CD4-positive, alpha-beta T cell treated with Interferon gamma for 1 hour (primary cell): Measurements from ENCODE around the gene C20orf204.
"Not testable (repeated sequence)": the region's sequence is repeated elsewhere in the genome, so short reads cannot be mapped to it uniquely, and the experiment has no call there.

Source experiments
- DNase-seq: peaks from one replicate; pipeline ENCODE4 v3.0.0-alpha.2; 2020

C20orf204 gene

DNA sequence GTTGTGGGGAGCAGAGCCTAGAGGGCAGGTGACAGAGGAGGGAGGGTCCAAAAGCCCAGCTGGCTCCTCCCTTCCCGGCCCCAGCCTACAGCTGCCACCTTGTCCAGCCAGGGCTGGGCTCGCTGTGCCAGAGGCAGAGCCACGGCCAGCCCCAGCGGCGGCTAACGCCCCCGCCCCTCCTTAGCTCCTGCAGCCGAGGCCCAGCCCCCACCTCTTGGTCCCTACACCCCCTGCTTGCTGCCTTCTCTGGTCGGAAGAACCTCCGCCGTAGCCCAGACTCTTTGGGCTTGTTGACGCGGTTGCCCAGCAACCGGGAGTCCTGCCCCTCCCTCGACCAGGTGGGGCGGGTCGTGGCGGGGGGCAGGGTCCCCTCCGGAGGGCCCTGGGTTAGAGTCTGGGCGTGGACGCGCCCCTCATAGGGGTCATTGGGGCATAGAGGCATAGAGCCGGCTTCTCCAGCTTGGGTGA lies 48.7 kb downstream of the C20orf204 start:
- no peak for DNase-seq

DNA sequence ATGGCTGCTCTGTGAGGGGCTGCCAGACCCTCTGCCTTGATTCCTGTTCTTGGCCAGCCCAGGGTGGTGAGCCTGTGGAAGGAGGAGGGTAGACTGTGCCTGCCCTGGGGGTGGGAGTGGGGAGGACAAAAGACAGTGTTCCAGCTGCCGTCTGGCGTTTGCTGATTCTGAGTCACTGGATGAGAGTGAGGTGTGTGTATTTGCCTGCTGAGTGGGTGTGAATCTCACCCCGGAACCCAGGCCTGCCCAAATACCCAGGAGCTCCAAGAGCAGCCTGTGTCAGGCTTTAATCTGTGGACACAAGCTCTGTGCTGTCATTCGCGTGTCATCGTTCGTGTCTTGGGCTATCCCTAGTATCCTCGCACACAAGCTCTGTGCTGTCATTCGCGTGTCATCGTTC lies 50.8 kb downstream of the C20orf204 start:
- DNase-seq: no peak

DNA sequence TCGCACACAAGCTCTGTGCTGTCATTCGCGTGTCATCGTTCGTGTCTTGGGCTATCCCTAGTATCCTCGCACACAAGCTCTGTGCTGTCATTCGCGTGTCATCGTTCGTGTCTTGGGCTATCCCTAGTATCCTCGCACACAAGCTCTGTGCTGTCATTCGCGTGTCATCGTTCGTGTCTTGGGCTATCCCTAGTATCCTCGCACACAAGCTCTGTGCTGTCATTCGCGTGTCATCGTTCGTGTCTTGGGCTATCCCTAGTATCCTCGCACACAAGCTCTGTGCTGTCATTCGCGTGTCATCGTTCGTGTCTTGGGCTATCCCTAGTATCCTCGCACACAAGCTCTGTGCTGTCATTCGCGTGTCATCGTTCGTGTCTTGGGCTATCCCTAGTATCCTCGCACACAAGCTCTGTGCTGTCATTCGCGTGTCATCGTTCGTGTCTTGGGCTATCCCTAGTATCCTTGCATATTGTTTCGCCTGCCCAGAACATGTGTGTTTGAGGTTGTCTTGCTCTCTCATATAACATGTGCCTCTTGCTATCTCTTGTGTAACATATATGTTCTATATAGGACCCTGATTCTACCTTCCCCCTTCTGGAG lies 51.3 kb downstream of the C20orf204 start:
- not testable (repeated sequence) for DNase-seq

DNA sequence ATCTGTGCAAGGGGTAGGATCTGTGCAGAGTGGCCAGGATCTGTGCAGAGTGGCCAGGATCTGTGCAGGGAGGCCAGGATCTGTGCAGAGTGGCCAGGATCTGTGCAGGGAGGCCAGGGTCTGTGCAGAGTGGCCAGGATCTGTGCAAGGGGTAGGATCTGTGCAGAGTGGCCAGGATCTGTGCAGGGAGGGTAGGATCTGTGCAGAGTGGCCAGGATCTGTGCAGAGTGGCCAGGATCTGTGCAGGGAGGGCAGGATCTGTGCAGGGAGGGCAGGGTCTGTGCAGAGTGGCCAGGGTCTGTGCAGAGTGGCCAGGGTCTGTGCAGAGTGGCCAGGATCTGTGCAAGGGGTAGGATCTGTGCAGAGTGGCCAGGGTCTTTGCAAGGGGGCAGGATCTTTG lies 52.6 kb downstream of the C20orf204 start:
- DNase-seq: not testable (repeated sequence)
